Measurements from ENCODE around the gene CST7.

DNA sequence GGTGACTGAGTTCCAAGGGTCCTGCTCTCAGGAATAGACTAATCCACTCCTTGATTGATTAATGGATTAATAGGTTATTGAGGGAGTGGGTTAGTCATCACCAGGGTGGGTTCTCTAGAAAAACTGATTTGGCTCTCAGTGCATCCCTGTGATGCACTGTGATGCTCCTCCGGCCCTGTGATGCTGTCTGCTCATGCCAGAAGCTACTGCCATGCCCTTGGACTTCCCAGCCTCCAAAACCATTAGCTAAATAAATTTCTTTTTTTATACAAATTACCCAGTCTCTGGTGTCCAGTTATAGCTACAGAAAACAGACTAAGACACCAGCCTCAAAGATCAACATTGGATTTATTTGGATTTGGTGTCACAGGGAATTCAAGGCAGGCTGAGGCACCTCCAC lies 40.4 kb upstream of the CST7 start:
- TF ChIP-seq, protein P1, sequence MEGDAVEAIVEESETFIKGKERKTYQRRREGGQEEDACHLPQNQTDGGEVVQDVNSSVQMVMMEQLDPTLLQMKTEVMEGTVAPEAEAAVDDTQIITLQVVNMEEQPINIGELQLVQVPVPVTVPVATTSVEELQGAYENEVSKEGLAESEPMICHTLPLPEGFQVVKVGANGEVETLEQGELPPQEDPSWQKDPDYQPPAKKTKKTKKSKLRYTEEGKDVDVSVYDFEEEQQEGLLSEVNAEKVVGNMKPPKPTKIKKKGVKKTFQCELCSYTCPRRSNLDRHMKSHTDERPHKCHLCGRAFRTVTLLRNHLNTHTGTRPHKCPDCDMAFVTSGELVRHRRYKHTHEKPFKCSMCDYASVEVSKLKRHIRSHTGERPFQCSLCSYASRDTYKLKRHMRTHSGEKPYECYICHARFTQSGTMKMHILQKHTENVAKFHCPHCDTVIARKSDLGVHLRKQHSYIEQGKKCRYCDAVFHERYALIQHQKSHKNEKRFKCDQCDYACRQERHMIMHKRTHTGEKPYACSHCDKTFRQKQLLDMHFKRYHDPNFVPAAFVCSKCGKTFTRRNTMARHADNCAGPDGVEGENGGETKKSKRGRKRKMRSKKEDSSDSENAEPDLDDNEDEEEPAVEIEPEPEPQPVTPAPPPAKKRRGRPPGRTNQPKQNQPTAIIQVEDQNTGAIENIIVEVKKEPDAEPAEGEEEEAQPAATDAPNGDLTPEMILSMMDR (IDR thresholded peaks at IDR 0.05), result no peak
- TF ChIP-seq EZH2phosphoT487 (IDR thresholded peaks at IDR 0.05), result no peak
- no peak for TF ChIP-seq EZH2 (IDR thresholded peaks at IDR 0.05)
